ENCODE data around the gene SLC25A5. TPM values are rescaled to one million over a fixed set of nuclear protein-coding genes. Genes with fewer than 3 reads are reported as not detected.
"Not testable (repeated sequence)": the region's sequence is repeated elsewhere in the genome, so short reads cannot be mapped to it uniquely, and the experiment has no call there.

Gene SLC25A5
- 100 to 1,000 TPM; 153 to 157 TPM for total RNA-seq
- total RNA-seq, result 95.3 to 130 reads per million in 2 donors

GRCh38 chrX:119467842-119468550, at the start of gene SLC25A5:
SLC25A5 (plus strand) TSS chrX:119468444; CDS start chrX:119468516, 72 bp downstream.
- peak; percentile 86 for ATAC-seq
- peak; percentile 67 to 79 (median 78) for DNase-seq

GRCh38 chrX:119419146-119419545, 49.1 kb upstream of the SLC25A5 start:
- Mint-ChIP-seq H3K4me3 (no peak overlapping the region), H3K4me1 (peaks cover 3% of the 10 kb centered on the region), H3K27me3 (no peaks in the 10 kb centered on the region), H3K36me3 (ENCODE audit: low read depth) (peaks cover 3% of the 10 kb centered on the region), H3K27ac (no peak overlapping the region)
- H3K9me3 ChIP-seq (ENCODE audit: control insufficient read depth, low read length, poor library complexity, severe bottlenecking), result no peaks in the 10 kb centered on the region
- DNase-seq (no peak), ATAC-seq (no peak)

More at GRCh38 chrX:119467842-119468550, at the start of gene SLC25A5:
- H3K27ac Mint-ChIP-seq, result peak within 1 kb of the TSS; percentile 89
- peak within 1 kb of the TSS; percentile 93 for H3K4me3 Mint-ChIP-seq
- no peaks in the 10 kb centered on the region for H3K4me1 Mint-ChIP-seq
- H3K9me3 ChIP-seq (ENCODE audit: control insufficient read depth, low read length, poor library complexity, severe bottlenecking), result no peaks in the 10 kb centered on the region
- H3K27me3 Mint-ChIP-seq, result no peaks in the 10 kb centered on the region
- H3K36me3 Mint-ChIP-seq (ENCODE audit: low read depth), result no peaks in the 10 kb centered on the region

GRCh38 chrX:119419898-119420297, 48.3 kb upstream of the SLC25A5 start:
- DNase-seq, result no peak
- no peak overlapping the region for H3K27ac Mint-ChIP-seq
- H3K9me3 ChIP-seq (ENCODE audit: control insufficient read depth, low read length, poor library complexity, severe bottlenecking), result no peaks in the 10 kb centered on the region
- no peaks in the 10 kb centered on the region for H3K27me3 Mint-ChIP-seq
- H3K36me3 Mint-ChIP-seq (ENCODE audit: low read depth), result peaks cover 3% of the 10 kb centered on the region
- no peak for ATAC-seq
- peaks cover 3% of the 10 kb centered on the region for H3K4me1 Mint-ChIP-seq
- no peak overlapping the region for H3K4me3 Mint-ChIP-seq

GRCh38 chrX:119421016-119421705, 47.1 kb upstream of the SLC25A5 start:
- no peak overlapping the region for H3K4me3 Mint-ChIP-seq
- H3K4me1 Mint-ChIP-seq, result peaks cover 3% of the 10 kb centered on the region
- no peak overlapping the region for H3K27ac Mint-ChIP-seq
- no peaks in the 10 kb centered on the region for H3K27me3 Mint-ChIP-seq
- H3K9me3 ChIP-seq (ENCODE audit: control insufficient read depth, low read length, poor library complexity, severe bottlenecking), result no peaks in the 10 kb centered on the region
- peaks cover 3% of the 10 kb centered on the region for H3K36me3 Mint-ChIP-seq (ENCODE audit: low read depth)
- DNase-seq (no peak), ATAC-seq (no peak)

GRCh38 chrX:119423631-119424030, 44.6 kb upstream of the SLC25A5 start:
- no peaks in the 10 kb centered on the region for H3K9me3 ChIP-seq (ENCODE audit: control insufficient read depth, low read length, poor library complexity, severe bottlenecking)
- Mint-ChIP-seq H3K4me1 (peaks cover 3% of the 10 kb centered on the region), H3K36me3 (ENCODE audit: low read depth) (peaks cover 3% of the 10 kb centered on the region), H3K27me3 (no peaks in the 10 kb centered on the region), H3K4me3 (no peak overlapping the region), H3K27ac (no peak overlapping the region)
- DNase-seq, result no peak
- no peak for ATAC-seq

GRCh38 chrX:119424999-119425398, 43.2 kb upstream of the SLC25A5 start:
- no peaks in the 10 kb centered on the region for H3K4me1 Mint-ChIP-seq

GRCh38 chrX:119427024-119427794, 41.0 kb upstream of the SLC25A5 start:
- H3K36me3 Mint-ChIP-seq (ENCODE audit: low read depth), result no peaks in the 10 kb centered on the region
- no peaks in the 10 kb centered on the region for H3K9me3 ChIP-seq (ENCODE audit: control insufficient read depth, low read length, poor library complexity, severe bottlenecking)
- H3K27me3 Mint-ChIP-seq, result no peaks in the 10 kb centered on the region
- ATAC-seq (peak; percentile 23), DNase-seq (no peak)
- no peak overlapping the region for H3K4me3 Mint-ChIP-seq
- peak overlapping the region; percentile 29 for H3K27ac Mint-ChIP-seq
- no peaks in the 10 kb centered on the region for H3K4me1 Mint-ChIP-seq

More at GRCh38 chrX:119424999-119425398, 43.2 kb upstream of the SLC25A5 start:
- H3K4me3 Mint-ChIP-seq, result no peak overlapping the region
- ATAC-seq (no peak), DNase-seq (no peak)
- no peaks in the 10 kb centered on the region for H3K9me3 ChIP-seq (ENCODE audit: control insufficient read depth, low read length, poor library complexity, severe bottlenecking)
- peak overlapping the region; percentile 34 for H3K27ac Mint-ChIP-seq
- H3K36me3 Mint-ChIP-seq (ENCODE audit: low read depth), result no peaks in the 10 kb centered on the region
- H3K27me3 Mint-ChIP-seq, result no peaks in the 10 kb centered on the region

- H3K9me3 ChIP-seq (ENCODE audit: control insufficient read depth, low read length, poor library complexity, severe bottlenecking), result no peaks in the 10 kb centered on the region
- DNase-seq, result no peak
- Mint-ChIP-seq H3K27ac (peak overlapping the region; percentile 29), H3K4me3 (no peak overlapping the region), H3K27me3 (no peaks in the 10 kb centered on the region), H3K36me3 (ENCODE audit: low read depth) (no peaks in the 10 kb centered on the region), H3K4me1 (no peaks in the 10 kb centered on the region)
- ATAC-seq, result no peak
These were observed 40.5 kb upstream of the SLC25A5 start for GRCh38 chrX:119427795-119428185.

GRCh38 chrX:119429471-119429870, 38.8 kb upstream of the SLC25A5 start:
- DNase-seq (no peak), ATAC-seq (no peak)
- H3K27ac Mint-ChIP-seq, result no peak overlapping the region
- no peaks in the 10 kb centered on the region for H3K27me3 Mint-ChIP-seq
- H3K4me3 Mint-ChIP-seq, result no peak overlapping the region
- H3K4me1 Mint-ChIP-seq, result no peaks in the 10 kb centered on the region
- H3K9me3 ChIP-seq (ENCODE audit: control insufficient read depth, low read length, poor library complexity, severe bottlenecking), result no peaks in the 10 kb centered on the region
- H3K36me3 Mint-ChIP-seq (ENCODE audit: low read depth), result peaks cover 2% of the 10 kb centered on the region

GRCh38 chrX:119441295-119441694, 26.9 kb upstream of the SLC25A5 start:
- H3K36me3 Mint-ChIP-seq (ENCODE audit: low read depth); DNase-seq; H3K9me3 ChIP-seq (ENCODE audit: control insufficient read depth, low read length, poor library complexity, severe bottlenecking); H3K27me3 Mint-ChIP-seq; H3K27ac Mint-ChIP-seq; H3K4me1 Mint-ChIP-seq; ATAC-seq; H3K4me3 Mint-ChIP-seq: not testable (repeated sequence)

GRCh38 chrX:119442286-119442685, 26.0 kb upstream of the SLC25A5 start:
- Mint-ChIP-seq H3K27ac (no peak overlapping the region), H3K4me3 (no peak overlapping the region), H3K36me3 (ENCODE audit: low read depth) (no peaks in the 10 kb centered on the region), H3K4me1 (no peaks in the 10 kb centered on the region), H3K27me3 (no peaks in the 10 kb centered on the region)
- no peaks in the 10 kb centered on the region for H3K9me3 ChIP-seq (ENCODE audit: control insufficient read depth, low read length, poor library complexity, severe bottlenecking)
- no peak for DNase-seq
- ATAC-seq, result no peak

GRCh38 chrX:119453202-119453601, 15.0 kb upstream of the SLC25A5 start:
- H3K9me3 ChIP-seq (ENCODE audit: control insufficient read depth, low read length, poor library complexity, severe bottlenecking), result no peaks in the 10 kb centered on the region
- H3K27ac Mint-ChIP-seq, result no peak overlapping the region
- ATAC-seq (no peak), DNase-seq (no peak)
- peaks cover 2% of the 10 kb centered on the region for H3K36me3 Mint-ChIP-seq (ENCODE audit: low read depth)
- no peaks in the 10 kb centered on the region for H3K27me3 Mint-ChIP-seq
- no peak overlapping the region for H3K4me3 Mint-ChIP-seq
- no peaks in the 10 kb centered on the region for H3K4me1 Mint-ChIP-seq

GRCh38 chrX:119455264-119455663, 13.0 kb upstream of the SLC25A5 start:
- no peaks in the 10 kb centered on the region for H3K27me3 Mint-ChIP-seq

More at GRCh38 chrX:119455264-119455663, 13.0 kb upstream of the SLC25A5 start:
- Mint-ChIP-seq H3K27ac (no peak overlapping the region), H3K4me3 (no peak overlapping the region), H3K36me3 (ENCODE audit: low read depth) (peaks cover 2% of the 10 kb centered on the region), H3K4me1 (no peaks in the 10 kb centered on the region)
- ATAC-seq (no peak), DNase-seq (no peak)
- H3K9me3 ChIP-seq (ENCODE audit: control insufficient read depth, low read length, poor library complexity, severe bottlenecking), result no peaks in the 10 kb centered on the region

All from T-helper 17 cell (primary cell).